Ascending aorta (tissue), 2 donors: ENCODE results near the gene RAD51B. TPM values are rescaled to one million over a fixed set of nuclear protein-coding genes. Genes with fewer than 3 reads are reported as not detected.
"Not testable (repeated sequence)": the region's sequence is repeated elsewhere in the genome, so short reads cannot be mapped to it uniquely, and the experiment has no call there.

Experiments
- DNase-seq, 2 donors: peaks; one replicate each; pipeline ENCODE4 v3.0.0-alpha.2; 2019; ENCODE audit warnings: low spot score in 2 of 2
- H3K27ac ChIP-seq, 2 donors: fragments of 200-600 bp; sonication (generic); one replicate each; pipeline ENCODE4 v1.5.1; 2016 to 2017; ENCODE audit warnings: mild to moderate bottlenecking in 1 of 2
- H3K27me3 ChIP-seq: fragments of 200-600 bp; sonication (generic); one replicate; pipeline ENCODE4 v1.5.1; 2017
- H3K36me3 ChIP-seq, 2 donors: fragments of 200-600 bp; sonication (generic); one replicate each; pipeline ENCODE4 v1.5.1; 2016
- H3K4me1 ChIP-seq, 2 donors: fragments of 200-600 bp; sonication (generic); one replicate each; pipeline ENCODE4 v1.5.1; 2016 to 2017; ENCODE audit warnings: mild to moderate bottlenecking in 1 of 2
- H3K4me3 ChIP-seq, 2 donors: fragments of 200-600 bp; sonication (generic); one replicate each; pipeline ENCODE4 v1.5.1; 2016 to 2017; ENCODE audit warnings: mild to moderate bottlenecking in 1 of 2
- H3K9me3 ChIP-seq, 2 donors: fragments of 200-600 bp; sonication (generic); one replicate each; pipeline ENCODE4 v1.5.1; 2016
- CTCF ChIP-seq, 3 experiments: fragments of 200-600 bp in 2 of 3; fragments of 450-650 bp in 1 of 3; sonication (generic) in 2 of 3; IDR thresholded peaks; one replicate each; pipeline ENCODE4 v1.5.1; 2016 to 2019; ENCODE audit warnings: antibody characterized with exemption in 3 of 3, mild to moderate bottlenecking in 1 of 3, moderate library complexity in 1 of 3
- intact Hi-C: fragments of 100-400 bp; cut with DNase I; formaldehyde crosslinking; loops from one replicate; pipeline ENCODE4 v1.15.1; 2023
- total RNA-seq: library from RNA; depleted of rRNA; stranded (reverse); fragments of >200 nt; gene quantifications from one replicate; pipeline ENCODE4 v1.1.0, GENCODE V29; 2016

RAD51B gene
- total RNA-seq, 1 donor from 2014 or later = not detected

- H3K36me3 ChIP-seq = no peaks in the 10 kb centered on the region
- no peaks in the 10 kb centered on the region for H3K27me3 ChIP-seq
- no peak overlapping the region for H3K4me3 ChIP-seq
- no peak for TF ChIP-seq CTCF (IDR thresholded peaks at IDR 0.05)
- no peaks in the 10 kb centered on the region for H3K9me3 ChIP-seq
- peaks cover 7 to 25% of the 10 kb centered on the region in 2 donors for H3K4me1 ChIP-seq
- no peak overlapping the region for H3K27ac ChIP-seq
- no peak for DNase-seq
- intact Hi-C loops = no loop called here
These were observed 228.3 kb downstream of the RAD51B start for GRCh38 chr14:68047906-68048305.

GRCh38 chr14:68048815-68049214, 229.2 kb downstream of the RAD51B start:
- H3K27me3 ChIP-seq, DNase-seq, H3K36me3 ChIP-seq, H3K4me3 ChIP-seq, H3K27ac ChIP-seq, intact Hi-C loops, H3K9me3 ChIP-seq: not testable (repeated sequence)
- peaks cover 4 to 18% of the 10 kb centered on the region in 2 donors for H3K4me1 ChIP-seq

GRCh38 chr14:68050177-68050576, 230.6 kb downstream of the RAD51B start:
- no peak overlapping the region for H3K27ac ChIP-seq

GRCh38 chr14:68051146-68051545, 231.6 kb downstream of the RAD51B start:
- Histone ChIP-seq H3K36me3 (no peaks in the 10 kb centered on the region), H3K4me1 (peaks cover 0 to 2% of the 10 kb centered on the region in 2 donors)
- DNase-seq = no peak

More at GRCh38 chr14:68050177-68050576, 230.6 kb downstream of the RAD51B start:
- Histone ChIP-seq H3K4me3 (no peak overlapping the region), H3K36me3 (no peaks in the 10 kb centered on the region), H3K27me3 (no peaks in the 10 kb centered on the region), H3K9me3 (no peaks in the 10 kb centered on the region), H3K4me1 (peaks cover 0 to 7% of the 10 kb centered on the region in 2 donors)
- intact Hi-C loops = no loop called here
- TF ChIP-seq CTCF (IDR thresholded peaks at IDR 0.05) = no peak
- no peak for DNase-seq

GRCh38 chr14:68060198-68060597, 240.6 kb downstream of the RAD51B start:
- no peaks in the 10 kb centered on the region for H3K36me3 ChIP-seq
- H3K27ac ChIP-seq = no peak overlapping the region
- H3K4me1 ChIP-seq = peaks cover 0 to 6% of the 10 kb centered on the region in 2 donors
- TF ChIP-seq CTCF (IDR thresholded peaks at IDR 0.05) = no peak
- no peaks in the 10 kb centered on the region for H3K27me3 ChIP-seq
- no peak overlapping the region for H3K4me3 ChIP-seq
- H3K9me3 ChIP-seq = peaks cover 0 to 5% of the 10 kb centered on the region in 2 donors
- DNase-seq = no peak
- intact Hi-C loops = no loop called here

More at GRCh38 chr14:68051146-68051545, 231.6 kb downstream of the RAD51B start:
- Histone ChIP-seq H3K4me3 (no peak overlapping the region), H3K9me3 (no peaks in the 10 kb centered on the region), H3K27me3 (no peaks in the 10 kb centered on the region), H3K27ac (no peak overlapping the region)
- intact Hi-C loops = no loop called here
- no peak for TF ChIP-seq CTCF (IDR thresholded peaks at IDR 0.05)

GRCh38 chr14:68062651-68063050, 243.1 kb downstream of the RAD51B start:
- no peaks in the 10 kb centered on the region for H3K36me3 ChIP-seq
- peaks cover 0 to 6% of the 10 kb centered on the region in 2 donors for H3K4me1 ChIP-seq
- no peak for TF ChIP-seq CTCF (IDR thresholded peaks at IDR 0.05)
- DNase-seq = no peak
- no peaks in the 10 kb centered on the region for H3K27me3 ChIP-seq
- H3K27ac ChIP-seq = no peak overlapping the region
- no peak overlapping the region for H3K4me3 ChIP-seq
- intact Hi-C loops = no loop called here
- H3K9me3 ChIP-seq = peaks cover 0 to 5% of the 10 kb centered on the region in 2 donors
